Activated CD8-positive, alpha-beta T cell treated with anti-CD3 and anti-CD28 coated beads for 36 hours (primary cell): ENCODE measurements around the gene SQOR. TPM values are rescaled to one million over a fixed set of nuclear protein-coding genes. Genes with fewer than 3 reads are reported as not detected.

ENCODE experiments used
- ATAC-seq: fragments of 200-7000 bp; cut with Tn5 transposase; one replicate; pipeline ENCODE4 v1.10.0; 2021; ENCODE audit warnings: mild to moderate bottlenecking, moderate library complexity
- CTCF ChIA-PET: fragments of 350-600 bp; sonication (Branson Sonifier 250); formaldehyde crosslinking; loops from one replicate; lab custom pipeline; 2021; ENCODE audit warnings: antibody characterized with exemption; lab: Charles Lee
- POLR2A ChIA-PET: fragments of 350-600 bp; sonication (Branson Sonifier 250); formaldehyde crosslinking; loops from one replicate; lab custom pipeline; 2021; ENCODE audit warnings: antibody characterized with exemption; lab: Charles Lee
- DNase-seq: peaks from one replicate; pipeline ENCODE4 v3.0.0-alpha.2; 2020
- H3K27ac Mint-ChIP-seq: one replicate; pipeline ENCODE4 v1.8.0; 2021; ENCODE audit warnings: mild to moderate bottlenecking, mixed read lengths
- H3K27me3 Mint-ChIP-seq: one replicate; pipeline ENCODE4 v1.8.0; 2021; ENCODE audit warnings: mixed read lengths
- H3K36me3 Mint-ChIP-seq: one replicate; pipeline ENCODE4 v1.8.0; 2021; ENCODE audit warnings: low read depth, mixed read lengths
- H3K4me1 Mint-ChIP-seq: one replicate; pipeline ENCODE4 v1.8.0; 2021; ENCODE audit warnings: low read depth, mixed read lengths
- H3K4me3 Mint-ChIP-seq: one replicate; pipeline ENCODE4 v1.8.0; 2021; ENCODE audit warnings: mild to moderate bottlenecking, moderate library complexity, mixed read lengths
- H3K9me3 Mint-ChIP-seq: one replicate; pipeline ENCODE4 v1.8.0; 2021; ENCODE audit warnings: mixed read lengths
- intact Hi-C: fragments of 100-400 bp; cut with micrococcal nuclease; formaldehyde crosslinking; loops from one replicate; pipeline ENCODE4 v1.10.0; 2022
- total RNA-seq, 2 experiments: library from RNA; stranded (reverse); gene quantifications; one replicate each; pipeline ENCODE4 v1.2.3, GENCODE V29; 2021
- TF ChIP-seq, protein P1 (sequence below): fragments of 200-600 bp; IDR thresholded peaks from one replicate; pipeline ENCODE4 v1.8.0; 2022; ENCODE audit warnings: antibody characterized with exemption, mild to moderate bottlenecking

Gene SQOR
- total RNA-seq, 2 experiments from 2014 or later, result 84.3 to 87.3 TPM

DNA sequence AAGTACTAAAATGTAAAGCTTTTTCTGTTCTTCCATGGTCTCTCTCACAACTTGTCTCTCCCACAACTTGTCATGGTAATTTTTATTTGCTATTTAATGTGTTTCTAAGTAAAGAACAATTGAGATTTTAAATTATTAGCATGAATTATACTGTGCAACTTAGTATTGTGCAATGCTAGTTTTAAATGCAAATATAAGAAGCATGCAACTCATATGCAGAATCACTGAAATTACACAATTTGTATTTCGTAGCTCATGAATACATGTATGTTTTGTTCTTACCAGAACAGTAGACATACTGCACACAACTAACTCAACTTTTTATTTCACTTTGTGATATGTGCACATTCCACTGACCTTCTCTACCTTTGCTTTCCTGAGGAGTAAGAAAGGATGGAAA, 96.5 kb downstream of the SQOR start:
- H3K4me3 Mint-ChIP-seq, result no peak overlapping the region
- ChIA-PET POLR2A (no interaction called here), CTCF (interaction anchor here (1.6 kb wide), 1 partner anchor 26 kb away, joined by 5 read pairs; no protein-coding TSS in a partner anchor)
- ATAC-seq (no peak), DNase-seq (no peak)
- no peaks in the 10 kb centered on the region for H3K9me3 Mint-ChIP-seq
- TF ChIP-seq, protein P1, sequence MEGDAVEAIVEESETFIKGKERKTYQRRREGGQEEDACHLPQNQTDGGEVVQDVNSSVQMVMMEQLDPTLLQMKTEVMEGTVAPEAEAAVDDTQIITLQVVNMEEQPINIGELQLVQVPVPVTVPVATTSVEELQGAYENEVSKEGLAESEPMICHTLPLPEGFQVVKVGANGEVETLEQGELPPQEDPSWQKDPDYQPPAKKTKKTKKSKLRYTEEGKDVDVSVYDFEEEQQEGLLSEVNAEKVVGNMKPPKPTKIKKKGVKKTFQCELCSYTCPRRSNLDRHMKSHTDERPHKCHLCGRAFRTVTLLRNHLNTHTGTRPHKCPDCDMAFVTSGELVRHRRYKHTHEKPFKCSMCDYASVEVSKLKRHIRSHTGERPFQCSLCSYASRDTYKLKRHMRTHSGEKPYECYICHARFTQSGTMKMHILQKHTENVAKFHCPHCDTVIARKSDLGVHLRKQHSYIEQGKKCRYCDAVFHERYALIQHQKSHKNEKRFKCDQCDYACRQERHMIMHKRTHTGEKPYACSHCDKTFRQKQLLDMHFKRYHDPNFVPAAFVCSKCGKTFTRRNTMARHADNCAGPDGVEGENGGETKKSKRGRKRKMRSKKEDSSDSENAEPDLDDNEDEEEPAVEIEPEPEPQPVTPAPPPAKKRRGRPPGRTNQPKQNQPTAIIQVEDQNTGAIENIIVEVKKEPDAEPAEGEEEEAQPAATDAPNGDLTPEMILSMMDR, result no peak
- H3K4me1 Mint-ChIP-seq, result no peaks in the 10 kb centered on the region
- peaks cover 13% of the 10 kb centered on the region for H3K27me3 Mint-ChIP-seq
- no peaks in the 10 kb centered on the region for H3K36me3 Mint-ChIP-seq
- intact Hi-C loops, result no loop called here
- H3K27ac Mint-ChIP-seq, result no peak overlapping the region

DNA sequence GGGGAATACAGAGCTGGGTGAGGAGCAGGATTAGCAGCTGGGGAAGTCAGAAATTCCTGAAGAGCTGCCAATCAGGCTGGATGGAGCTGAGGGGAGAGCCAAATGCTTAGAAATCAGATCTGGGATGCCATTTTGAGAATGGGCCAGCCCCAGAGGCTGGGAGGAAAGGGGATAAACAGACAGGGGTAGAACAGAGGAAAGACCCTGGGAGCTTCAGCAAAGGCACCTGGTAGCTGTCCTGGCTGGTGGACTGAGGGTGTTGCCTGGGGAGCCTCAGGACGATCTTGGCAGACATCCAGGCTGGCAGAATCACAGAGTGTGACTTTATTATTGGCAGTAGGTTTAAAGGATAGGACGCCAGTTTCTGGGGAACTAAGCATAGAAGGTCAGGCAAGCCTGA, 97.8 kb downstream of the SQOR start:
- no peaks in the 10 kb centered on the region for H3K4me1 Mint-ChIP-seq
- intact Hi-C loops, result no loop called here
- no peaks in the 10 kb centered on the region for H3K36me3 Mint-ChIP-seq
- no peak overlapping the region for H3K27ac Mint-ChIP-seq
- TF ChIP-seq, protein P1, result no peak
- H3K27me3 Mint-ChIP-seq, result peaks cover 10% of the 10 kb centered on the region
- CTCF ChIA-PET, result interaction anchor here (1.1 kb wide), 1 partner anchor 28 kb away, joined by 4 read pairs; no protein-coding TSS in a partner anchor
- POLR2A ChIA-PET, result no interaction called here
- H3K9me3 Mint-ChIP-seq, result no peaks in the 10 kb centered on the region
- no peak overlapping the region for H3K4me3 Mint-ChIP-seq
- no peak for ATAC-seq
- DNase-seq, result no peak

DNA sequence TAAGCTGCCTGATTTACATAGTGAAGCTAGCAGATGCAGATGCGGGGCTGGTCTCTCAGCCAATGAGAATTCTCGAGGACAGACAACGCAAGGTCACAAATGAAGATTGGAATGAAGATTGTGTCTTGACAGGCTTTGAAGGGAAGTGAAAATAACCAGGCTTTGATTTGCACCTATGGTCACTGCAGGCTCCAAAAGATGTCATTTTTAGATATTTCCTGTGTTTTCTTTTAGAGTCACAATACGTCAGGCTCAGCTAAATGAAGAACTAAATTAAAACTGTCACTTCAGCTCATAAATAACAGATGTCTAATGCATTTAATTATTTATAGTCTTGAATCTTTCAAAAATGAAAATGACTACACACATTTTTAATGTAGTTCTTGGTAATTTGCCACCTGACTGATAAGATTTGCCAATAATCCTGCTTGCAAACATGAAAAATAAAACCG, 99.5 kb downstream of the SQOR start:
- CTCF ChIA-PET, result no interaction called here
- ATAC-seq, result no peak
- Mint-ChIP-seq H3K27ac (no peak overlapping the region), H3K9me3 (no peaks in the 10 kb centered on the region), H3K4me3 (no peak overlapping the region), H3K36me3 (no peaks in the 10 kb centered on the region), H3K4me1 (no peaks in the 10 kb centered on the region), H3K27me3 (peaks cover 9% of the 10 kb centered on the region)
- intact Hi-C loops, result no loop called here
- TF ChIP-seq, protein P1, result no peak
- DNase-seq, result no peak
- POLR2A ChIA-PET, result no interaction called here

Other genes with a start within 250 kb of the SQOR start
- gene SLC30A4, start 112.3 kb upstream of the SQOR start, total RNA-seq, result 1 to 10 TPM; 1.7 to 2.0 TPM
- gene BLOC1S6, start 47.6 kb upstream of the SQOR start, total RNA-seq, result 10 to 100 TPM; 43.3 to 46.9 TPM